NCI-H187 treated with DMSO at 0.1 percent for 48 hours (cell line): ENCODE results near the gene PTMA.
"Not testable (repeated sequence)": the region's sequence is repeated elsewhere in the genome, so short reads cannot be mapped to it uniquely, and the experiment has no call there.

ENCODE experiments used
- DNase-seq: peaks from one replicate; lab custom pipeline; 2025; lab: John Stamatoyannopoulos, UW

The PTMA gene

GRCh38 chr2:231716666-231717280 is 8.4 kb downstream of the PTMA start:
- no peak for DNase-seq

DNA sequence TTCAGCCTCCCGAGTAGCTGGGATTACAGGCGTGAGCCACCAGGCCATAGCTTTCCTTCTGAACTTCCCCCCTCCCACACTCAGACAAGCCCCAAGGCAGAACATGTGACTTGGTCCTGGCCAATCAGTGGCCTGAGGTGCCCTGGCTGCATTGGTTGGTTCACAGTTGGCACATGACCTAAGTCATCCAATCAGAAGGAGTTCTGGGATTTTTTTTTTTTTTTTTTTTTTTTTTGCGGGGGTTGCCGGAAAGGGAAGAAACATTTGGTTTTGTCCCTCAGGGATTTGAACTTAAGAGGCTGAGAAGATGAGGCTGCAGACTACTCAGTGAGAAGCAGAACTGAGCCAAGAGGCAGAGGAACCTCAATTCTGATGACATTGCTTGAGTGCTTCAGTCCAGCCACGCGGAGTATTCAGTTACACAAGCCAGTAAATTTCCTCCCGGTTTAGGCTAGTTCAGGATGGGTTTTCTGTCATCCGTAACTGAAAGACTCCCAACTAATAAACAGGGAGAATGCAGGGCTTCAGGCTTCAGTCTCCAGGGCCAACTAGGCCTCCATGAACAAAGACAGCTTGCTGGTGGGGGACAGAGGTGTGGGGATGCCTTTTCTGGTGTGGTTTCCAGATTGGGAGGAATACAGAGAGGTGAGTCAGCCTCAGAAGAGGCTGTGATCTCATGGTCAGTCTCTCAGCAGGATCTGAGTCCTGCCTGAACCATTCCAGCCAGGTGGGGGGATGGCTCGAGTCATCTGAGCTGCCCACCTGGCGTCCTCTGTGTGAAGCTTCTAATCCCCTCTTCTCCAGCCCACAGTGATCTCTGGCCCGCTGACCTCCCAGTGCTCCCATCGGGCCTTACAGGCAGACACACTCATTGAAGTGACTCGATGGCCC is 9.2 kb downstream of the PTMA start:
- DNase-seq: no peak

GRCh38 chr2:231718799-231719198 is 10.5 kb downstream of the PTMA start:
- no peak for DNase-seq

- no peak for DNase-seq
These were observed 12.1 kb downstream of the PTMA start for GRCh38 chr2:231720292-231720986.

- no peak for DNase-seq
These were observed 13.0 kb downstream of the PTMA start for GRCh38 chr2:231720987-231721966.

DNA sequence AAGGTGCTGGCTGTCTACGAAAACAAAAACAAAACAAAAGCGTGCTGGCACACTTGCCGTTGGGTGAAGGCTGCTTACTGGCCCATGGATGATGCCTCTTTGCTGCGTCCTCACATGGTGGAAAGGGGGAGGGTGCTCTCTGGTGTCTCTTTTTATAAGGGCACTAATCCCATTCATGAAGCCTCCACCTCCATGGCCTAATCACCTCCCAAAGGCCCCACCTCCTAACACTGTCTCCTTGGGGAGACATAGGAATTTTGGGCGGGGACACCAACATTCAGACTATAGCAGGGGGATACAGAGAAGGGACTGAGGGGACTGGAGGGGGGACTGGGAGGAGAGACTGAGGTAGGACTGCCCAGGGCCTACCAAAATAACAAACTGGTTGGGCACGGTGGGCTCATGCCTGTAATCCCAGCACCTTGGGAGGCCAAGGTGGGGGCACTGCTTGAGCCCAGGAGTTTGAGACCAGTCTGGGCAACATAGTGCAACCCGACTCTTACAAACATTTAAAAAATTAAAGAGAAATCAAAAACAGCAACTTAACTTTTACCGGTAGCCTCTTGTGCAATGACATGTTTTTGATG is 14.5 kb downstream of the PTMA start:
- DNase-seq: no peak

- DNase-seq: no peak
These were observed 17.2 kb downstream of the PTMA start for GRCh38 chr2:231725476-231725875.

- DNase-seq: no peak
These were observed 18.0 kb downstream of the PTMA start for GRCh38 chr2:231726276-231726675.

DNA sequence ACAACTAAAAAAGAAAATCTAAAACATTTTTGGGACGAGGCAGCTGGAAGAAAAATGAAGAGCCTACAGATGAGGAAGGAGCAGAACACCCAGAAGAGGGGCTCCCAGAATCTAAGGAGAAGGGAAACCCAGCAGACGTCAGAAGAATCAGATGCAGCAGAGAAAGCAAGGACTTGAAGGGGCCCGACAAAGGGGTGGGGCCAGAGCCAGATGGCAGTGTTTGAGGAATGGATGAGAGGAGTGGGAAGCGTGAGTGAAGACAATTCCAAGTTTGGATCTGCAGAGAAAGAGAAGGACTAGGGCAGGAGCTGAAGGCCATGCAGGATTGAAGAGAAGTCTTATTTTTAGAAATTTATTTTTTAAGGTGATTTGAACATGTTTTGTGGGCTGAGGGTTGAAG is 19.3 kb downstream of the PTMA start:
- no peak for DNase-seq

GRCh38 chr2:231732604-231733003 is 24.3 kb downstream of the PTMA start:
- no peak for DNase-seq

DNA sequence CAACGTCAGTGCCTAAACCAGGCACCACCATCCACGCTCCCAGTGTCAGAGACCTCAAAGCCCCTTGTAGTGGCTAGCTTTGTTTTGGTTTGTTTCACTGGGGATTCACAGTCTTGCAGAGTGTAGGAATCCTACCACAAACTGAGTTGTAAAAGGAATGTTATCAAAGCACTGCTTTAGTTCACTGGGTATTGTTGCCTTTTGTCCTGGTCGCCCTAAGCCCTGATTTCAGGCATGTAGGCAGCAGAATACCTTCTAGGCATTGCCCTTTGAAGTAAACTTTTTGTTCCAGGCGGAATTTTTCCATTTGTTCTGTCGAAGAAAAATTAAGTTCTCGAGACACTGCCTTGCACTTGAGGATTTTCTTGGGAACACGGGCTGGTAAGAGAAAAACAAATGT is 29.4 kb downstream of the PTMA start:
- DNase-seq: no peak

- DNase-seq: no peak
These were observed 35.2 kb downstream of the PTMA start for GRCh38 chr2:231743376-231744116.

DNA sequence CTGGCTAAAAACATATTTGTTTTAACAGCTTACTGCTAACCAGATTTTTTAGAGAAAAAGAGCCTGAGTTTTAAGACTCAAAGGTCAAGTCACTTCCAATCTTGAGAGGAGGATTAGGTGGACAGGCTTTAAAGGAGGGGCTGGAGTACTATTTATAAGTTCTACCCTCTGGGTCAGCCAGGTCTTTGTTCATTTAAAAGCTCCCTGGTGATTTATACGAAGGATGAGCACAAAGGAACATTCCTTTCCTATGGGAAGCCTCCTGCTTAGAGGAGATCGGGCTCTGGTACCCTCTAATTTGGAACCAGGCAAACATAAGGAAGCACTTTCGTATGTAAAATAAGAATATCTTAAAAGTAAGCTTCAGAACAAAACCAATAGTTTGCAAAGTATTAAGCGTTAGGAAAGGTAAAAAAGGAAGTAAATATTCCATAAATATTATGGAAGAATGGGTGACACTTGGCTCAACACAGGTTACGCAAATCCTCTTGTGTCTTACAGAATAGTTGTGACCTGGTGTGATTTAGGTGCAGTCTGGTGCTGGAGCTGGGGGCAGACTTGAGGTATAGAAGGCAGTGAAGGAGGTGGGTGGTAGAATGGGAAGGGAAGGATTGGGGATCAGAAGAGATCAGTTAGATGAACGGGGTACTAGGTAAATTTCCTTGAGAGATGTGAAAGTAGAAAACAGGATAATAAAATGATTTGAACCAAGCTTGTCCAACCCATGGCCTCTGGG is 37.1 kb downstream of the PTMA start:
- no peak for DNase-seq

DNA sequence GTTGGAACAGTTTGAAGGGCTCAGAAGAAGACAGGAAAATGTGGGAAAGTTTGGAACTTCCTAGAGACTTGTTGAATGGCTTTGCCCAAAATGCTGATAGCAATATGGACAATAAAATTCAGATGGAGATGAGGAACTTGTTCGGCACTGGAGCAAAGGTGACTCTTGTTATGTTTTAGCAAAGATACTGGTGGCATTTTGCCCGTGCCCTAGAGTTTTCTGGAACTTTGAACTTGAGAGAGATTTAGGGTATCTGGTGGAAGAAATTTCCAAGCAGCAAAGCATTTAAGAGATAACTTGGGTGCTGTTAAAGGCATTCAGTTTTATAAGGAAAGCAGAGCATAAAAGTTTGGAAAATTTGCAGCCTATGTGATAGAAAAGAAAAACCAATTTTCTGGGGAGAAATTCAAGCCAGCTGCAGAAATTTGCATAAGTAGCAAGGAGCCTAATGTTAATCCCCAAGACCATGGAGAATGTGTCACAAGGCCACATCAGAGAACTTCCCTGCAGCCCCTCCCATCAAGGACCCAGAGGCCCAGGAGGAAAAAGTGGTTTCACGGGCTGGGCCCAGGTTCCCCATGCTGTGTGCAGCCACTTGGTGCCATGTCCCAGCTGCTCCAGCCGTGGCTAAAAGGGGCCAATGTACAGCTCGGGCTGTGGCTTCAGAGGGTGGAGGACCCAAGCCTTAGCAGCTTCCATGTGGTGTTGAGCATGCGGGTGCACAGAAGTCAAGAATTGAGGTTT is 40.0 kb downstream of the PTMA start:
- DNase-seq: not testable (repeated sequence)

- DNase-seq: not testable (repeated sequence)
These were observed 40.7 kb downstream of the PTMA start for GRCh38 chr2:231749016-231749415.

DNA sequence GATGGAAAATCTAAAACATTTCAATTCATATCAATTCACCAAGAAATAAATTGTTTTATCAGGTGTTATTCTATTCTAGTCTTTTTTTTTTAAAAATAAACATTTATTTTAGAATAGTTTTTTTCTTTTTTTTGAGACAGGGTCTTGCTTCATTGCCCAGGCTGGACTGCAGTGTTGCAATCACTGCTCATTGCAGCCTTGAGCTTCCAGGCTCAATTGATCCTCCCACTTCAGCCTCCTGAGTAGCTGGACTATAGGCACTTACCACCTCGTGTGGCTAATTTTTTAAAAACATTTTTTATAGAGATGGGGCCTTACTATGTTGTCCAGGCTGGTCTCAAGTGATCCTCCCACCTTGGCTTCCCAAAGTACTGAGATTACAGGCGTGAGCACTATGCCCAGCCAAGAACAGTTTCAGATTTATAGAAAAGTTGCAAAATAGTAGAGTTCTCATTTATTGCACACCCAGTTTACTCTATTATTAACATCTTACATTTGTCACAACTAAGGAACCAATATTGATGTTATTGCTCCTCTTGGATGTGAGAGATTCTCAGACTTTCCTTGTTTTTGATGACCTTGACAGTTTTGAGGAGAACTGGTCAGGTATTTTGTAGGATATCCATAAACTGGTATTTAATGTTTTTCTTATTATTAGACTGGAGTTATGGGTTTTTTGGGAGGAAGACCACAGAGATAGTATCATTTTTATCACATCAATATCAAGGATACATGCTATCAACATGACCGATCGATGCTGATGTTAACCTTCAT is 42.9 kb downstream of the PTMA start:
- no peak for DNase-seq

- DNase-seq: no peak
These were observed 43.7 kb downstream of the PTMA start for GRCh38 chr2:231752061-231752460.

- DNase-seq: no peak
These were observed 53.4 kb downstream of the PTMA start for GRCh38 chr2:231761735-231762134.
